ENCODE measurements around the gene CD84. TPM values are rescaled to one million over a fixed set of nuclear protein-coding genes. Genes with fewer than 3 reads are reported as not detected.
"Not testable (repeated sequence)": the region's sequence is repeated elsewhere in the genome, so short reads cannot be mapped to it uniquely, and the experiment has no call there.

The CD84 gene
- total RNA-seq, 1 experiment from 2014 or later: not detected

DNA sequence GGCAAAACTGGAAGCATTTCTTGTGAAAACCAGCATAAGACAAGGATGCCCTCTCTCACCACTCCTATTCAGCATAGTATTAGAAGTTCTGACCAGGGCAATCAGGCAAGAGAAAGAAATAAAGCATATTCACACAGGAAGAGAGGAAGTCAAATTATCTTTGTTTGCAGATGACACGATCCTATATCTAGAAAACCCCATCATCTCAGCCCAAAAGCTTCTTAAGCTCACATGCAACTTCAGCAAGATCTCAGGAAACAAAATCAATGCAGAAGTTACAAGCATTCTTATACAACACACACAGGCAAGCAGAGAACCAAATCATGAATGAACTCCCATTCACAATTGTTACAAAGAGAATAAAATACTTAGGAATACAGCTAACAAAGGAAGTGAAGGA is 63.4 kb downstream of the CD84 start:
- intact Hi-C loops (cut with micrococcal nuclease); H3K9me2 ChIP-seq (replicated peaks; ENCODE audit: low read length); H3K4me1 ChIP-seq (ENCODE audit: insufficient read depth, low read length); H3K79me2 ChIP-seq (ENCODE audit: low read length); H4K20me1 ChIP-seq (ENCODE audit: low read length); H3K4me2 ChIP-seq (ENCODE audit: low read length); H3K9ac ChIP-seq (ENCODE audit: low read length); BruUV-seq (replicated peaks); H2AFZ ChIP-seq (ENCODE audit: low read length); CTCF ChIA-PET; ATAC-seq; H3K27ac ChIP-seq (ENCODE audit: low read length); H3K4me3 ChIP-seq (ENCODE audit: low read length); DNase-seq; H3K9me3 ChIP-seq (ENCODE audit: low read length); H3K36me3 ChIP-seq (ENCODE audit: low read depth, low read length); H3F3A ChIP-seq (ENCODE audit: low read length, unreplicated experiment); POLR2A ChIA-PET (ENCODE audit: unreplicated experiment): not testable (repeated sequence)
- H3K27me3 ChIP-seq (ENCODE audit: low read length): peaks cover 26% of the 10 kb centered on the region

DNA sequence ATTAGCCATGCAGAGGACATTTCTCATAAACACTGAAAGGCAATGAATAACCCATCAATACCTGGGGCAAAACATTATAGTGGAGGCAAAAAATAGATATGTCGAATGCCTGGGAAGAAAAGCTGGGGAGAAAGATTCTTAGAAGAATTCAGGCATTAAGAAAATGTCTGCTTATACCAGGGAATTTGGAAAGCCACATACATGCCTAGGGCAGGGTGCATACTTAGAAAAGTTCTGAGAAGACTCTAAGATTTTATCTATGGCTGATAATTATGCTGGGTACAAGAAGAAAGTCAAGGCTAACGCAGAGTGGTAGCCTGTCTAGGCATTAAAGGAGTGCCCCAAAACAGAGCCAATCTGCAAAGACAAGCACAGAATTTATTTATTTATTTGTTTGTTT is 74.6 kb downstream of the CD84 start:
- Histone ChIP-seq H3K9me2 (replicated peaks; ENCODE audit: low read length) (no peaks in the 10 kb centered on the region), H3K79me2 (ENCODE audit: low read length) (no peaks in the 10 kb centered on the region), H3F3A (ENCODE audit: low read length, unreplicated experiment) (no peaks in the 10 kb centered on the region), H3K4me2 (ENCODE audit: low read length) (no peak overlapping the region), H3K9ac (ENCODE audit: low read length) (no peak overlapping the region), H3K4me3 (ENCODE audit: low read length) (no peak overlapping the region), H4K20me1 (ENCODE audit: low read length) (no peaks in the 10 kb centered on the region), H3K4me1 (ENCODE audit: insufficient read depth, low read length) (no peaks in the 10 kb centered on the region), H3K9me3 (ENCODE audit: low read length) (no peaks in the 10 kb centered on the region), H3K27ac (ENCODE audit: low read length) (no peak overlapping the region), H3K36me3 (ENCODE audit: low read depth, low read length) (no peaks in the 10 kb centered on the region), H2AFZ (ENCODE audit: low read length) (no peak overlapping the region), H3K27me3 (ENCODE audit: low read length) (peaks cover 8% of the 10 kb centered on the region; the same call in 1 of the 2 replicates)
- no TSS peak for BruUV-seq (replicated peaks)
- TF ChIP-seq EZH2 (IDR thresholded peaks at IDR 0.05; ENCODE audit: low read length, unreplicated experiment) (no peak), EZH2phosphoT487 (IDR thresholded peaks at IDR 0.05; ENCODE audit: borderline replicate concordance, low read length) (no peak), CTCF (conservative IDR thresholded peaks at IDR 0.05; ENCODE audit: low read depth, low read length) (no peak)
- intact Hi-C loops (cut with micrococcal nuclease): no loop called here
- DNase-seq (no peak), ATAC-seq (no peak)
- POLR2A ChIA-PET (ENCODE audit: unreplicated experiment): no interaction called here
- CTCF ChIA-PET: no interaction called here

DNA sequence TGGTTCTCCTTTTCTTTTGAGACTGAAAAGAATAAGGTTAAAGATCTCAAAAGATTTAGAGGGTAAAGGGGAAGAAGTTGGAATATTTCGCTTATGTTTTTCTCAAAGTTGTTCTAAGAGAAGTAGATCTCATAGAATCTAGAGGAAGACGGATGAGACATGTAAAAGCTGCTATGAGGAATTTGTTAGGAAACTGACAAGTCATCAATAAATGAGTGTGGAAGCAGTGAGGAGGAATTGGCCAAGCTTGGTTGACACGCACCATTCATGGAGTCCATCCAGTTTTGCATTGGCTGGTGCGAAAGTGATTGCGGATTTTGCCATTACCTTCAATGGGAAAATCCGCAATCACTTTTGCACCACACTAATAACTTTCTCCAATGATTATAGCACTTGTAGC is 76.2 kb downstream of the CD84 start:
- TF ChIP-seq EZH2 (IDR thresholded peaks at IDR 0.05; ENCODE audit: low read length, unreplicated experiment): no peak
- TF ChIP-seq CTCF (conservative IDR thresholded peaks at IDR 0.05; ENCODE audit: low read depth, low read length): no peak
- no peak for TF ChIP-seq EZH2phosphoT487 (IDR thresholded peaks at IDR 0.05; ENCODE audit: borderline replicate concordance, low read length)
- Histone ChIP-seq H3K4me2 (ENCODE audit: low read length) (no peak overlapping the region), H3K4me1 (ENCODE audit: insufficient read depth, low read length) (no peaks in the 10 kb centered on the region), H3K36me3 (ENCODE audit: low read depth, low read length) (no peaks in the 10 kb centered on the region), H2AFZ (ENCODE audit: low read length) (no peak overlapping the region), H3K9ac (ENCODE audit: low read length) (no peak overlapping the region), H3K9me2 (replicated peaks; ENCODE audit: low read length) (no peaks in the 10 kb centered on the region), H4K20me1 (ENCODE audit: low read length) (no peaks in the 10 kb centered on the region), H3K9me3 (ENCODE audit: low read length) (0 out of 2 replicates have a peak, but pooled peaks cover 5% of the 10 kb centered on the region), H3K27ac (ENCODE audit: low read length) (no peak overlapping the region), H3F3A (ENCODE audit: low read length, unreplicated experiment) (no peaks in the 10 kb centered on the region), H3K4me3 (ENCODE audit: low read length) (no peak overlapping the region), H3K27me3 (ENCODE audit: low read length) (peaks cover 8% of the 10 kb centered on the region; the same call in 1 of the 2 replicates), H3K79me2 (ENCODE audit: low read length) (no peaks in the 10 kb centered on the region)
- intact Hi-C loops (cut with micrococcal nuclease): no loop called here
- POLR2A ChIA-PET (ENCODE audit: unreplicated experiment): no interaction called here
- CTCF ChIA-PET: no interaction called here
- no TSS peak for BruUV-seq (replicated peaks)
- DNase-seq: no peak
- ATAC-seq: no peak

Measured in PC-3 (cell line).